Endothelial cell of umbilical vein (primary cell): Measurements from ENCODE around the gene ZMIZ1. TPM values are rescaled to one million over a fixed set of nuclear protein-coding genes. Genes with fewer than 3 reads are reported as not detected.

Experiments
- BruUV-seq: library from RNA; stranded (reverse); fragments of 400-500 nt; replicated peaks from 2 replicates; lab custom pipeline; 2021; lab: Mats Ljungman, UMichigan
- CTCF ChIA-PET: fragments of 300-600, 350-600 bp; sonication (Branson Sonifier 250); formaldehyde crosslinking; loops from one replicate; lab custom pipeline; 2021; ENCODE audit warnings: antibody characterized with exemption, inconsistent platforms; lab: Charles Lee
- POLR2A ChIA-PET: fragments of 300-600, 350-600 bp; sonication (Branson Sonifier 250); formaldehyde crosslinking; loops from one replicate; lab custom pipeline; 2021; ENCODE audit warnings: antibody characterized with exemption, inconsistent platforms; lab: Charles Lee
- DNase-seq: peaks from one replicate; pipeline ENCODE4 v3.0.0-alpha.2; 2011; ENCODE audit warnings: low read depth, low spot score
- FAIRE-seq: peaks from 2 replicates; lab custom pipeline; 2011; peaks lifted over from hg19 to GRCh38; lab: Jason Lieb, UNC
- H2AFZ ChIP-seq: 2 replicates; pipeline ENCODE4 v1.6.0; 2012; ENCODE audit warnings: low read depth, low read length, control low read depth, inconsistent platforms
- H3K27ac ChIP-seq: 2 replicates; pipeline ENCODE4 v1.5.1; 2011; ENCODE audit warnings: low read depth, mild to moderate bottlenecking, control low read depth, low read length, moderate library complexity; ENCODE audit not compliant: insufficient read depth
- H3K27me3 ChIP-seq, 2 experiments: 2 replicates each; pipeline versions ENCODE4 v1.6.0 to v1.6.1; 2011; ENCODE audit warnings: low read length in 2 of 2, mixed read lengths in 1 of 2; ENCODE audit not compliant: control insufficient read depth in 2 of 2, insufficient read depth in 2 of 2
- H3K36me3 ChIP-seq, 2 experiments: 2 replicates in 1 of 2; 3 replicates in 1 of 2; pipeline ENCODE4 v1.5.1; 2011; ENCODE audit warnings: low read length in 2 of 2, mild to moderate bottlenecking in 1 of 2, moderate library complexity in 1 of 2; ENCODE audit not compliant: control insufficient read depth in 2 of 2, insufficient read depth in 2 of 2; ENCODE audit errors: extremely low read depth in 1 of 2
- H3K4me1 ChIP-seq: 3 replicates; pipeline ENCODE4 v1.5.1; 2011; ENCODE audit warnings: mild to moderate bottlenecking, low read length; ENCODE audit not compliant: control insufficient read depth, insufficient read depth; ENCODE audit errors: extremely low read depth
- H3K4me2 ChIP-seq: 2 replicates; pipeline ENCODE4 v1.6.1; 2011; ENCODE audit warnings: low read length, control low read depth, mixed read lengths; ENCODE audit not compliant: insufficient read depth
- H3K4me3 ChIP-seq, 3 experiments: fragments of 200-600 bp in 1 of 3; sonication (generic), shearing (Covaris generic) in 1 of 3; replicated peaks in 1 of 3; 2 replicates each; pipeline ENCODE4 v1.5.1; 2011 to 2016; ENCODE audit warnings: control low read depth in 3 of 3, low read length in 3 of 3, mild to moderate bottlenecking in 2 of 3, inconsistent platforms in 1 of 3, low read depth in 1 of 3, moderate library complexity in 1 of 3; ENCODE audit not compliant: insufficient read depth in 1 of 3
- H3K79me2 ChIP-seq: 2 replicates; pipeline ENCODE4 v1.6.0; 2012; ENCODE audit warnings: low read length, inconsistent platforms; ENCODE audit not compliant: control insufficient read depth, insufficient read depth
- H3K9ac ChIP-seq: replicated peaks from 2 replicates; pipeline ENCODE3; 2011; ENCODE audit warnings: low read length, control low read depth; ENCODE audit not compliant: insufficient read depth; ENCODE audit errors: extremely low read depth
- H3K9me1 ChIP-seq: replicated peaks from 3 replicates; pipeline ENCODE4 v1.6.0; 2011; ENCODE audit warnings: mild to moderate bottlenecking, low read length; ENCODE audit not compliant: control insufficient read depth, insufficient read depth; ENCODE audit errors: extremely low read depth
- H3K9me3 ChIP-seq: replicated peaks from 2 replicates; pipeline ENCODE4 v1.5.1; 2012; ENCODE audit warnings: low read length, inconsistent platforms; ENCODE audit not compliant: control insufficient read depth, insufficient read depth
- H4K20me1 ChIP-seq: replicated peaks from 2 replicates; pipeline ENCODE3; 2011; ENCODE audit warnings: mild to moderate bottlenecking, low read length; ENCODE audit not compliant: control insufficient read depth, insufficient read depth; ENCODE audit errors: extremely low read depth
- EZH2 ChIP-seq: IDR thresholded peaks from 2 replicates; pipeline ENCODE4 v1.6.1; 2012; ENCODE audit warnings: borderline replicate concordance, low read depth, mild to moderate bottlenecking, moderate library complexity, low read length, inconsistent platforms; ENCODE audit not compliant: severe bottlenecking
- FOS ChIP-seq: IDR thresholded peaks from 2 replicates; pipeline ENCODE4 v1.6.1; 2011; ENCODE audit warnings: mild to moderate bottlenecking, low read length, moderate library complexity, borderline replicate concordance; ENCODE audit not compliant: insufficient read depth
- MAX ChIP-seq: IDR thresholded peaks from 2 replicates; pipeline ENCODE4 v1.6.1; 2011; ENCODE audit not compliant: insufficient read depth, insufficient read length
- POLR2A ChIP-seq: IDR thresholded peaks from 2 replicates; pipeline ENCODE4 v1.6.1; 2012; ENCODE audit warnings: low read depth, mild to moderate bottlenecking, control low read depth, low read length
- dilution Hi-C: fragments of 300-500 bp; cut with MboI; formaldehyde crosslinking; loops from one replicate; pipeline ENCODE4 v1.15.0; 2019; ENCODE audit warnings: low sequenced_read_pairs; ENCODE audit not compliant: extremely low pct_ligation_motif_present
- intact Hi-C: fragments of 100-400 bp; cut with micrococcal nuclease; formaldehyde crosslinking; loops from one replicate; pipeline ENCODE4 v1.10.0; 2022
- polyA plus RNA-seq, 4 experiments: library from polyadenylated mRNA; depleted of rRNA in 3 of 4; stranded (reverse) in 3 of 4; unstranded in 1 of 4; fragments of >200 nt; gene quantifications; 2 replicates each; pipeline versions ENCODE4 v1.2.1 to v1.2.3, GENCODE V29; 2011 to 2012; ENCODE audit warnings: missing spikeins in 1 of 4
- total RNA-seq: library from RNA; stranded (reverse); gene quantifications from 2 replicates; pipeline ENCODE4 v1.2.3, GENCODE V29; 2021
- TF ChIP-seq, protein P1 (sequence below), 2 donors: IDR thresholded peaks; 1 replicate in 1 of 2; 2 replicates in 1 of 2; pipeline ENCODE4 v1.5.1; 2011; ENCODE audit warnings: low read length in 2 of 2, mild to moderate bottlenecking in 2 of 2, moderate library complexity in 2 of 2, control low read depth in 1 of 2, inconsistent platforms in 1 of 2, low read depth in 1 of 2; ENCODE audit not compliant: insufficient read depth in 1 of 2; ENCODE audit errors: extremely low read depth in 1 of 2

Gene ZMIZ1
- total and polyA plus RNA-seq, 2 donors (not counting 3 experiments of a cell fraction or from before 2014, with no cell fraction given): 12.5 to 46.7 TPM

DNA sequence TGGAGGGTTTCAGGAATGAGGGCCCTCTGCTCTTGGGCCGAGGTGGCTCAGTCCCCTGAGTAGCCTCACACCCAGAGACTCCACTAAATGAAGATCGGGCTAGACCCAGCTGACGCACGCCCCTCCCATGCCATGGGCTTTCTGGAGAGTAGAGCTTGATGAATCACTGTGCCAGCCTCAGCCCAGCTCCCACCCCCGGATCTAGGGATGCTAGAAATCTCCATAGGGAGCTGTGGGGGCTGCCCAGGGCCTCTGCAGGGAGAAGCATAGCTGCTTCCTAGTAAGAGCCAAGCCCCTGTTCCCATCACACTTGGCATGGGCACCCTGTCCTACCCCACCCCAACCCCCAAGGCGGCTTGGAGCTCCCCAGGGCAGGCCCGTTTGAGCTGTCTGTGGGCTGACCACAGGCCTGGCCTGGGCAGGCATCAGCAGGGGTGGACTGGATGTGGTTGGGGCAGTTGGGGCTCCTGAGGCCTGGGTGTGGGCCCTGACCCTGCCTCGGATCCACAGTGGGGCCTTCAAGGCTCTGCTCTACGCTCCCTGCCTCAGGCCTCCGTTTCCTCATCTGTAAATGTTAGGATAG, 121.2 kb downstream of the ZMIZ1 start:
- ChIA-PET POLR2A (no interaction called here), CTCF (interaction anchor here (1.0 to 1.4 kb wide), 2 partner anchors 120 to 435 kb away, joined by 3 read pairs; no protein-coding TSS in a partner anchor)
- dilution Hi-C loops (no loop called here), intact Hi-C loops (loop anchor here (10.0 kb wide), 1 partner anchor 735 kb away; no protein-coding TSS in a partner anchor)
- Histone ChIP-seq H2AFZ (no peak overlapping the region), H3K79me2 (no peaks in the 10 kb centered on the region), H3K4me3 (no peak overlapping the region), H3K9me3 (no peaks in the 10 kb centered on the region), H3K36me3 (peaks cover 0 to 2% of the 10 kb centered on the region in 2 experiments), H3K9me1 (no peaks in the 10 kb centered on the region), H3K27ac (no peak overlapping the region), H4K20me1 (no peaks in the 10 kb centered on the region), H3K4me1 (peaks cover 19% of the 10 kb centered on the region), H3K9ac (no peak overlapping the region), H3K4me2 (no peak overlapping the region), H3K27me3 (no peaks in the 10 kb centered on the region)
- TF ChIP-seq, protein P1, sequence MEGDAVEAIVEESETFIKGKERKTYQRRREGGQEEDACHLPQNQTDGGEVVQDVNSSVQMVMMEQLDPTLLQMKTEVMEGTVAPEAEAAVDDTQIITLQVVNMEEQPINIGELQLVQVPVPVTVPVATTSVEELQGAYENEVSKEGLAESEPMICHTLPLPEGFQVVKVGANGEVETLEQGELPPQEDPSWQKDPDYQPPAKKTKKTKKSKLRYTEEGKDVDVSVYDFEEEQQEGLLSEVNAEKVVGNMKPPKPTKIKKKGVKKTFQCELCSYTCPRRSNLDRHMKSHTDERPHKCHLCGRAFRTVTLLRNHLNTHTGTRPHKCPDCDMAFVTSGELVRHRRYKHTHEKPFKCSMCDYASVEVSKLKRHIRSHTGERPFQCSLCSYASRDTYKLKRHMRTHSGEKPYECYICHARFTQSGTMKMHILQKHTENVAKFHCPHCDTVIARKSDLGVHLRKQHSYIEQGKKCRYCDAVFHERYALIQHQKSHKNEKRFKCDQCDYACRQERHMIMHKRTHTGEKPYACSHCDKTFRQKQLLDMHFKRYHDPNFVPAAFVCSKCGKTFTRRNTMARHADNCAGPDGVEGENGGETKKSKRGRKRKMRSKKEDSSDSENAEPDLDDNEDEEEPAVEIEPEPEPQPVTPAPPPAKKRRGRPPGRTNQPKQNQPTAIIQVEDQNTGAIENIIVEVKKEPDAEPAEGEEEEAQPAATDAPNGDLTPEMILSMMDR (IDR thresholded peaks at IDR 0.05; ENCODE audit: extremely low read depth in 1 of 2, insufficient read depth in 1 of 2, low read depth in 1 of 2, low read length in 2 of 2): no peak
- no peak for DNase-seq
- FAIRE-seq: no peak
- no TSS peak for BruUV-seq

GRCh38 chr10:79190740-79191261, 122.0 kb downstream of the ZMIZ1 start:
- H3K36me3 ChIP-seq: peaks cover 0 to 2% of the 10 kb centered on the region in 2 experiments
- TF ChIP-seq POLR2A (no peak), MAX (no peak), FOS (no peak), EZH2 (no peak)
- TF ChIP-seq, protein P1 (IDR thresholded peaks at IDR 0.05; ENCODE audit: extremely low read depth in 1 of 2, insufficient read depth in 1 of 2, low read depth in 1 of 2, low read length in 2 of 2): no peak
- CTCF ChIA-PET: interaction anchor here (1.2 to 2.5 kb wide), 3 partner anchors 13 to 533 kb away, joined by 3 to 7 read pairs (median 3); no protein-coding TSS in a partner anchor
- BruUV-seq: no TSS peak
- POLR2A ChIA-PET: no interaction called here
- H2AFZ ChIP-seq: no peak overlapping the region
- dilution Hi-C loops (no loop called here), intact Hi-C loops (loop anchor here (10.0 kb wide), 1 partner anchor 736 kb away; no protein-coding TSS in a partner anchor)
- no peak overlapping the region for H3K4me2 ChIP-seq
- H3K4me1 ChIP-seq: peaks cover 17% of the 10 kb centered on the region
- DNase-seq (no peak), FAIRE-seq (no peak)
- H3K9me3 ChIP-seq: no peaks in the 10 kb centered on the region
- H4K20me1 ChIP-seq: no peaks in the 10 kb centered on the region
- H3K9me1 ChIP-seq: no peaks in the 10 kb centered on the region
- no peaks in the 10 kb centered on the region for H3K79me2 ChIP-seq
- H3K4me3 ChIP-seq: no peak overlapping the region
- H3K27me3 ChIP-seq: no peaks in the 10 kb centered on the region
- no peak overlapping the region for H3K9ac ChIP-seq
- H3K27ac ChIP-seq: no peak overlapping the region
